ENCODE measurements around the gene SEMA3F.

The SEMA3F gene

GRCh38 chr3:50137531-50137930, 17.6 kb upstream of the SEMA3F start:
- no peak for TF ChIP-seq CTCF (IDR thresholded peaks at IDR 0.05; ENCODE audit: borderline replicate concordance, control extremely low read depth, extremely low read depth, insufficient read depth, missing control alignments)
- in situ Hi-C loops (cut with MboI; ENCODE audit: low sequenced_read_pairs, unreplicated experiment), result no loop called here
- DNase-seq (ENCODE audit: low spot score), result no peak

DNA sequence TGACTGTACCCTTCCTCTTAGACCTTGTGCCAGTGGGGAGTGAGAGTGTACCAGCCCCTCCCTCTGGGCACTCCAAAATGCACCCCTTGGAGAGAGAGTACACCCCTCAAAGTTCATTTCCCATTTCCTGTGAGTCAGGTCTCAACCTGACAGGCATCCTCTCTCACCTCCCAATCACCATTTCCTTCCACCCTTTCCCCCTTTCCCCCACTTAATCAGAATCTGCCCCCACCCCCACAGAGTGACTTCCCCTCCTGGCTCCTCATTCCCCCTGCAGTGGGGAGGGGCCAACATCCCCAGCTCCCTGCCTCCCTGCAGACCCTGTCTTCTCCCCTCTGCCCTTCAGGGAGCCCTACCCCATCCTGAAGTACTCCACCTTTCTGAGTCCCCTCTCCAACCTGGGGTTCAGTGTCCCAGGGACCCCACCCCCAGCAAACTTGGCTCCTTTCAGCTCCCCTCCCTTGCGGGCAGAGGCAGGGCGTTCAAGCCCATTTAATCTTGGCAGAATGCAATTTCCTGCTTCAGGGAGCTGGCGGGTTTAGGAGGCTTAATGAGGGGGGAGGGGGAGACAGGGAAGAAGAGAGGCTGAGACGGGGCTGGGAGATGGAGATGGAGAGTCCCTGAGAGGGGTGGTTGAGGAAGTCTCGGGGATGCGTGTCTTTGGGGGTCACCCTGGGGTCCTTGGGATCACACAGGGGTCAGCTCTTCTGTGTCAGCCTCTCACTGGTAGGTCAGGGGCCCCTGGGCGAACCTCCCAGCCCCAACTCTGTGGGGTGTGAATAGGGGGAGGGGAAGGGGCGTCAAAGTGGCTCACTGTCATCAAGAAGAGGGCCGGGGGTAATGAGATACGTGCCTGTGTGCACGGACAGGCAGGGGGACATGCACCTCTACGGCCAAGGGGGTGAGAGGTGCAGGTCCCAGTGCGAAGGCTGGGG, 16.6 kb upstream of the SEMA3F start:
- TF ChIP-seq CTCF (IDR thresholded peaks at IDR 0.05; ENCODE audit: borderline replicate concordance, control extremely low read depth, extremely low read depth, insufficient read depth, missing control alignments), result no peak
- in situ Hi-C loops (cut with MboI; ENCODE audit: low sequenced_read_pairs, unreplicated experiment), result no loop called here
- DNase-seq (ENCODE audit: low spot score), result no peak

- TF ChIP-seq CTCF (IDR thresholded peaks at IDR 0.05; ENCODE audit: borderline replicate concordance, control extremely low read depth, extremely low read depth, insufficient read depth, missing control alignments), result no peak
- in situ Hi-C loops (cut with MboI; ENCODE audit: low sequenced_read_pairs, unreplicated experiment), result no loop called here
- DNase-seq (ENCODE audit: low spot score), result no peak
Measured at GRCh38 chr3:50139308-50139707, 15.8 kb upstream of the SEMA3F start.

DNA sequence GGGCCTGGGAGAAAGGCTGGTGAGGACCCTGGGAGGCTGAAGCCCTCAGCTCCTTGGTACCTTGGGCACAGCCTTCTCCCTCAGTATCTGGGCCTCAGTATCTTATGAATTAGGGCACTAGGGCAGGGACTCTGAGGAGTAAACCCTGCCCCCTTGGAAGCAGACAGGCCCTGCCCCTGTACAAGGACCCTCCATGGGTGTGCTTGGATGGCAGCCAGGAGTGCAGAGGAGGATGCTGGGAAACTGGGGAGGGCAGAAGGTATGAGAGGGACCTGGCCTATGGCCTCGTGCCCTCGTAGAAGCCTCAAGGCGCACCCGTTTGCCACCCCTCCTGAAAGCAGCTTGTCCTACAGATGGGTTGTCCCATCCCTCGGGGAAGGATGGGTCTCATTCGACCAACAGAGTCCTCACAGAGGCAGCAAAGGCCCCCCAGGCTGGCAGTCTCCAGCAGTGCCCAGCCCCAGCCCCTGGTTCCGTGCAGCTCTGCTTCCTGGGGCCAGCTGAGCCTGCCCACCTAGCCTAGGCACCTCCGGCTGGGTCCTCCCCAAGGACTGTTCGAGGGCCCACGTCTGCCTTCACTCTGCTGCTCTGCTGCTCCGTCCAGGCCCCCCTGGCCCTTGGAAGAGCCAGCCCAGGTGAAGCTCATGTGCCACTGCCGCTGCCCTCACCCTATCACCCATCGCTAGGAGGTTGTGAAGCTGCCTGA, 15.3 kb upstream of the SEMA3F start:
- no peak for TF ChIP-seq CTCF (IDR thresholded peaks at IDR 0.05; ENCODE audit: borderline replicate concordance, control extremely low read depth, extremely low read depth, insufficient read depth, missing control alignments)
- in situ Hi-C loops (cut with MboI; ENCODE audit: low sequenced_read_pairs, unreplicated experiment), result no loop called here
- no peak for DNase-seq (ENCODE audit: low spot score)

DNA sequence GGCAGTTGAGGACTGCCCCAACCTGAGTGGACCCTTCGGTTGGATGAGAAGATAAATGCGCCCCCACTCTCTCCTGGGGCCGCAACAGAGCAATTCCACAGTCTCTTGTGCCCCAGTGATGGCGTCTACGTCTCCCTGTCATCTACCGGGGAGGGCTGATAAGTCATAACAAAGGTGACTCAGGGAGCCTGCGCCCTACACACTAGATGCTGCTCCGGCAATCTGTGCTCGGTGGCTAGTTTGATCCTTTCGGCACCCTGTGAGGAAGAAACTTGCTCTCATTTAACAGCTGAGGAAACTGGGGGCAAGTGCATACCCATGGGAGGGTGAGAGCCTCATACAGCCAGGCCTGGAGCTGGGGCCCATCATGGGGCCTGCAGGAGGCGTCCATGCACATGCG, 14.1 kb upstream of the SEMA3F start:
- no peak for DNase-seq (ENCODE audit: low spot score)
- TF ChIP-seq CTCF (IDR thresholded peaks at IDR 0.05; ENCODE audit: borderline replicate concordance, control extremely low read depth, extremely low read depth, insufficient read depth, missing control alignments), result no peak
- in situ Hi-C loops (cut with MboI; ENCODE audit: low sequenced_read_pairs, unreplicated experiment), result no loop called here

DNA sequence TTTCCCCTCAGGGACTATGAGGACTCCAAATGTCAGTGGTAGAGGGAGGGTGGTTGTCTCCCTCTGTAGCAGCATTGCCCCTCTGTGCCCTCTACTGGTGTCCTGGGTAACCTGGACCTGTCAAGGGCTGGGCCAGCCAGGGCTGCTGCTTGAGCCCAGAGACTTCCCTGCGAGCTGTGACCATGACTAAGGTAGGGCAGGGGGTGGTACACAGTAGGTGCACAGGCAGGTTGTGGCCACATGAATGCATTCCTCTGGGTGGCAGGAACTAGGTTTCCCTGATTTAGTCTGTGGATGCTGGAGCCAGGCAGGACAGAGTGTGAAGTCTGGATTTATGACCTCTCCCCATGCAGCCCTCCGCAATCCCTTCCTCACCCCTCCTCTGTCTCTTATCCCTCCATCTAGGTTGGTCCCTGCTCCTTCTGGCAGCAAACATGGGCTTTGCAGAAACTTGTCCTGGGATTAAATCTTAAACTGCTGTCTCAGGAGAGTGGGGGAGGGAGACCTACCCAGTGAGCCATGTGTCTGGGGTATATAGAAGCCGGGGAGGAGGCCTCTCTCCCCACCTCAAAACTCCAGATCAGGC, 8.7 kb upstream of the SEMA3F start:
- in situ Hi-C loops (cut with MboI; ENCODE audit: low sequenced_read_pairs, unreplicated experiment), result no loop called here
- DNase-seq (ENCODE audit: low spot score), result no peak
- no peak for TF ChIP-seq CTCF (IDR thresholded peaks at IDR 0.05; ENCODE audit: borderline replicate concordance, control extremely low read depth, extremely low read depth, insufficient read depth, missing control alignments)

Data from GM13976 (cell line).